DMS114 treated with DMSO at 0.1 percent for 48 hours (cell line): ENCODE data around the gene IGSF21.

ENCODE experiments used
- DNase-seq: peaks from one replicate; lab custom pipeline; 2025; ENCODE audit not compliant: unreplicated experiment; lab: John Stamatoyannopoulos, UW

The IGSF21 gene

GRCh38 chr1:18292531-18292930 lies 184.9 kb downstream of the IGSF21 start:
- DNase-seq, result no peak

DNA sequence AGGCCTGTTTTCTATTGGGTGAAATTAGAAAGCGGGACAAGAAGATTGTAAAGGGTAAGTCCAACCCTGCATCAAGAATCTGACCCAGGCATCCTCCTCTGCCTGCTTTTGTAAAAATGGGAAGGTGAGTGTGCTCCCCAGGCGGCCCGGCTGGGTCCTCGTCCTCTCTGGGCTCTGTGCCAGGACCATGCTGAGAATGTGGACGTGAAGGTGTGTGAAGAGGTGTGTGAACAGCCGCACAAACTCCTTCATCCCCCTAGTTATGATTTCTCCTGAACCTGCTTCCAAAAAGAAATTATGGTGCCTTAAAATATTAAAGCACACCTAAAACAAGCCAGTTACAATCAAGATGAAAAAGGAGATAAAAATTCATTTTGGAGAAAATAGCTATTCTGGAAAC lies 185.7 kb downstream of the IGSF21 start:
- DNase-seq, result no peak

DNA sequence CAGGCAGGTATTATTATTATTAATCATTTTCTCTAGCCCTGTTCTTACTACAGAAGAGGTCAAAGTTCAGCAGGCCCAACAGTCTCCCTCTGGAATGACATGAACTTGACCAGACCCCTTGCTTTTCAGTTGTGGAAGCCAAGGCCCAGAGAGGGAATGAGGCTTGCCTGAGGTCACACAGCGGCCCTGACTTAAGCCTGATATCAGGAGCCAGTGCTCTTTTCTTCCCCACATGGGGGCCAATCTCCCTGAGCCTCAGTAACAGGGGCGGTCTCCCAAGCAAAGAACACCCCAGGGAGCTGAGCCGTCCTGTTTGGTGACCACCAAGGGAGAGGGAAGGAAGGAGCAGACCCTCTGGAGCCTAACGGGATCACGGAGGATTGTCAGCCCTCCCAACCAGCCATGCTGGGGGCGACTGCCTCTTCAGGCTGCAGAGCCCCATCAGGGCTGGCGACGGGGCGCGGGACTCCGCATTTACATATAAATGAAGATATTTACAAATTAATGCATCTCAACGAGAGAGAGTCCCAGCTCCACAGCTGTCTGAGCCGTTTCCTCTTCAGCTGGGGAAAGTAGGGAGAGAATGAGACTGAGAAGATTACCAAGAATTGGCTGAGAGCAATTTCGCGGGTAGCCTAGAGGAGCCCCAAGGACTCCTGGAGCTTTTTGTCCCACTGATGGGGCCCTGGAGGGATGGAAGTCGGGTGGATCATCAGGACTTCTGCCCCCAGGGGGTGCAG lies 187.0 kb downstream of the IGSF21 start:
- DNase-seq, result no peak

DNA sequence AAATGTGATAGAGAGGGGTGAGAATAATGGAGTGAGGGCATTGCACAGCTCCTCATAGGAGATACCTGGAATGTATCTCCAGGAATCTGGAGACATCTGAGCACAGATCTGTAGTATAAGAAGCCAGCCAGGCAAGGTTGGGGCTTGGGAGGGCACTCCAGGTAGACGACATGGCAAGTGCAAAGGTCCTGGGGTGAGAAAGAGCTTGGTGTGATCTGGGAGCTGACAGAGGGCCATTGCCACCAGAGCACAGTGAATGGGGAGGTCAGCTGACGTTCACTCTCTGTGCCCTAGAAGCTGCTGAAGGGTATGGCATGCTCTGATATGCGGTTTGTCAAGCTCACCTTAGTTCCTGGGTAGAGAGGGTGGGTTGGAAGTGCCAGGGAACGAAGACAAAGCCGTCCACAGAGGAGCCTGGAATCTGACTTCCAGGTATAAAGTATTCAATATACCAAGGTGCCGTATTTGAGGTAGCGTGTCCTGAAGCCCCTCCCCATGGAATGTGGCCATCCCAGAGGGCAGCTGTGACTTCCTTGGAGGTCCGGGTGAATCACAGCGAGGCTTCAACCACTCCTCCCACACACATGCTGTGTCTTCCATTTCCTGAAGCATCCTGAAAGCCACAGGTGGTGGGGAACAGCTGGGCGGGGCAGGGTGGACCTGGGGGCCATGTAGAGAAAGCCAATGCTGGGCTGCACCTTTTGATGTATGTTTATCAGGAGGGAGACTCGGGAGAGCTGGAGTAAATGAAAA lies 190.5 kb downstream of the IGSF21 start:
- no peak for DNase-seq

DNA sequence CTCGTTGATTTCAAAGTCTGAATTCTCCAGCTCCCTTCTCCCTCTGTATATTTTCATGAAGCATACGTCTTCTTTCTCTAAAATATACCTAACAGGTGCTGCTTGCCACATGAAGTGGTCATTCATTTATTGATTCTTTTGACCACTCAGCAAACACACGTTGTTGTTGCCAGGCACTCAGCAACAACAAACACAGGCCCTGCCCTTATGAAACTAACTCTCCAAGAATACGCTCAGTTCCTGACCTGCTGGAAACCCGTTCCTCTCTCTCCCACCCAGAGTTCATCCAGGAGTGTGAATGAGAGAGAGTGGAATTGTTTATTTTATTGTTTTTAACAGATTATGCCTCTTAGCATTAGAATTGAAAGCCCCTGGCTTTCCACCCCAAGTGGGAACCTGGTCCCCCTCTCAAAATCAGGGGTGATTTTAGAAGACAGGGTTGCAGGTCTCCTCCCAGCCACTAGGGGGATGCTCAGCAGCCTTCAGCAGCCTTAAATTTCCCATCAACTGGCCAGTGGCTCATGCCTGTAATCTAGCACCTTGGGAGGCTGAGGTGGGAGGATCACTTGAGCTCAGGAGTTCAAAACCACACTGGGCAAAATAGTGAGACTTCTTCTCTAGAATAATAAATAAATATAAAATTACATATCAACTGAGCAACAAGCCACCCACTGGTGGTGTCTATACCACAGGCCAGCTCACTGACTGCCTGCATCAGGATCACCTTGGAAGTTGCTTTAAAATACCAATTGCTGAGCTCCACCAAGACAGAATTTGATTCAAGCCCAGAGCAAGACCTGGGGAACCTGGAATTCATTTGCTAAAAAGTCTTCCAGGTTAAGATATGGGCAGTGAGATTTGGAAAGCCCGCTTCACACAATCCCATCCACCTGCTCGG lies 192.1 kb downstream of the IGSF21 start:
- no peak for DNase-seq

- no peak for DNase-seq
Observed at GRCh38 chr1:18300376-18300775, 192.8 kb downstream of the IGSF21 start.

- DNase-seq, result no peak
Observed at GRCh38 chr1:18302788-18303413, 195.3 kb downstream of the IGSF21 start.

DNA sequence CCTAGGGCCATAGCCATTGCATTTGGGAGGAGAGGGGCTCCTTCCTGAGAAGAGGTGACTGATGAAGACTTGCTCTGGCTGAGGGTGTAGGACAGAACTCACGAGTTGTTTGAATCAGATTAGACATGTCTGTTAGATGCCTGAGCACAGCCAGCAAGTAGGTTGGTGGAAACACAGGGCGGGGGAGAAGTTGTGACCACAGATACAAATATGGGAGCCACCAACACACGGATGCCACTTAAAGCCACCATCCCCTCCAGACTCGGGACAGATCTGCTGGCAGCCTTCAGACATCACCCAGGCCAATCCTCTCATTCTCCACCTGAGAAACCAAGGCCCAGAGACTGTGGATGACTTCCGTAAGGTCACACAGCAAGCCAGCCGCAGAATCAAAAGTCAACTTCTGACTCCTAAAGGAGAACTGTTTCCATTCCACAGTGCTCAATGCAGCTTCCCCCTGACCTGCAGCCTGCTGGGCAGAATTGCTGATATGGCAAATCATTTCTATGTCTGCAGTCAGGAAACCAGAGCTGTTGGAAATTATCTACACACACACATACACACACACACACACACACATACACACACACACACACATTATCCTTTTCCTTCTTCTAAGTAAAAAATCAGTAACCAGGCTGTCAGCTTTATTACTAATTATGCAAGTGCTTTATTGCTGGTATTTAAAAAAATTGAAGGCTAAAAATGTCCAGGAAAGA lies 196.7 kb downstream of the IGSF21 start:
- DNase-seq, result no peak

- no peak for DNase-seq
Observed at GRCh38 chr1:18305182-18305795, 197.7 kb downstream of the IGSF21 start.

GRCh38 chr1:18307329-18307898 lies 199.8 kb downstream of the IGSF21 start:
- no peak for DNase-seq

GRCh38 chr1:18309552-18310155 lies 202.1 kb downstream of the IGSF21 start:
- DNase-seq, result no peak

- DNase-seq, result no peak
Observed at GRCh38 chr1:18312961-18313360, 205.4 kb downstream of the IGSF21 start.

DNA sequence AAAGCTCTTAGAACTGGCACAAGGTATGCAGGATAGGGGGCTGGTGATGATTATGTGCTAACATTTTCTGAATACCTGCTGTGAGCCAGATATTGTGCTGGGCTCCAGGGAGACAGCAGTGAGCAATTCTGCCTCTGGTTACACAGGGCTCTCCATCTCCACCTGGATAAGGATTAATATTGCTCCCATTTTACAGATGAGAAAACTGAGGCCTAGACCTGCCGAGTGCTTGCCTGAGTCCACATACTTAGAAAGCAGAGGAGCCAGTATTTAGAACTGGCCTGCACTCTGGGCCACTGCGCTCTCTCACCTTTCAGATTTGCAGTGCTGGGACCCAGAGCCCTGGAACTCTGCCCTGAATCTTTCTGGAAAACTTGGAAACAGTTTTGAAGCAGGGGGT lies 205.9 kb downstream of the IGSF21 start:
- no peak for DNase-seq

- DNase-seq, result no peak
Observed at GRCh38 chr1:18314399-18314798, 206.8 kb downstream of the IGSF21 start.

DNA sequence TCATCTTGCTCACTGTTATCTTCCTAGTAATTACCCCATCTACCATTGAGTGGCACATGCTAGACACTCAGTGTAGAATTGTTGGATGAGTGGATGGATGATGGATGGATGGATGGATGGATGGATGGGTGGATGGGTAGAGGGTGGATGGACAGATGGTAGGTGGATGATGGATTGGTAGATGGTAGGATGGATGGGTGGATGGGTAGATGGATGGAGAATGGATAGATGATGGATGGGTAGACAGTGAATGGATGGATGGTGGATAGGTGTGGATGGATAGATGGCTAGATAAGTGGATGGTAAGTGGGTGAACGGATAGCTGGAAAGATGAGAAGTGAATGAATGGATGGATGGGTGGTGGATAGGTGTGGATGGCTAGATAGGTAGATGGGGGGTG lies 207.9 kb downstream of the IGSF21 start:
- no peak for DNase-seq

DNA sequence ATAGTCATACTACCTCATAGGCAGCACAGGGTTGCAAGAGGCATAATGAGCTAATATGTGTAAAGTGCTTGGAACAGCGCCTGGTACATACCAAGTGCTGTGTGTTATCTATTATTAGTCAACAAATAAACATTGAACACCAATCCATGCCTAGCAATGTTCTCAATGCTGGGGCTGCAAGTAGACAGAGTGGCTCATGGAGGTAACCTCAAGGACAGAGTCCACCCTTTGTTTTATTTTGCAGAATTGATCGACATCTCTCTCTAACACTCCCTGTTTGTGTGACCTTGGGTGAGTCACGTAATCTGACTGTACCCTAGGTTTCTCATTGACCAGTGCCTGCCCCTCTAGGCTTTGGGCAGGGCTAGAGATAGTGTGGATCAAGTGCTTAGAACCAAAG lies 209.2 kb downstream of the IGSF21 start:
- DNase-seq, result no peak

DNA sequence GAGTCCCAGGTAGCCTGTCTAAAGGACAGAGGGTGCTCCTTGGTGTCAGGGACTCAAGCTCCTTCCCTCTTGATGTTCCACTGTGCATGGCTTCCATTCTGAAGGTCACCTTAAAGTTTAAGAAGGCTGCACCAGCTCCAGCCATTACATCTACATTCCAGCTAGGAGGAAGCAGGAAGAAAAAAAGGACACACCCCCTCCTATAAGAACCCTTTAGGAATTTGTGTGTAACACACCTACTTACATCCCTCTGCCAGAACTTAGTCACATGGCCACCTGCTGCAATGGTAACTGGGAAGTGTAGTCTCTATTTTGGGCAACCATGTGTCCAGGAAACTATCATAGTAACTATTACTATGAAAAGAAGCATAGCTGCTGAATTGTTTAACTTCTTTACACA lies 211.5 kb downstream of the IGSF21 start:
- DNase-seq, result no peak

DNA sequence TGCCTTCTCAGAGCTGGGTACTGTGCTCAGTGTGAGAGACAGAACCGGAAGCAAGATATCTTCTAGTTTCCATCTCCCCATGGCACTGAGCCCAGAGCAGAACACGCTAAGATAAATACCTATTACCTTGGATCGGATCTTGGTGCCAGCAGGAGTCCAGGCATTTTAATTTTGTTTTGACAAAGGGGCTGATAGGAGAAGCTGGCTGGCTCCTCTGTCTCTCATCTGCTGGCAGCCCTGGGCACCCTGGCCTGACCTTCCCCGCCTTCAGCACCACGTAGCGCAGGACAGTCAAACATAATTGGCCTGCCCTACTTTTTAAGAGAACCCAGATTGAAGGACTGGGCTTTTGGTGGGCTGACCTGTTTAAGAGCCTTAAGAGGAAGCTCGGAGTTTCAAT lies 212.5 kb downstream of the IGSF21 start:
- DNase-seq, result no peak

DNA sequence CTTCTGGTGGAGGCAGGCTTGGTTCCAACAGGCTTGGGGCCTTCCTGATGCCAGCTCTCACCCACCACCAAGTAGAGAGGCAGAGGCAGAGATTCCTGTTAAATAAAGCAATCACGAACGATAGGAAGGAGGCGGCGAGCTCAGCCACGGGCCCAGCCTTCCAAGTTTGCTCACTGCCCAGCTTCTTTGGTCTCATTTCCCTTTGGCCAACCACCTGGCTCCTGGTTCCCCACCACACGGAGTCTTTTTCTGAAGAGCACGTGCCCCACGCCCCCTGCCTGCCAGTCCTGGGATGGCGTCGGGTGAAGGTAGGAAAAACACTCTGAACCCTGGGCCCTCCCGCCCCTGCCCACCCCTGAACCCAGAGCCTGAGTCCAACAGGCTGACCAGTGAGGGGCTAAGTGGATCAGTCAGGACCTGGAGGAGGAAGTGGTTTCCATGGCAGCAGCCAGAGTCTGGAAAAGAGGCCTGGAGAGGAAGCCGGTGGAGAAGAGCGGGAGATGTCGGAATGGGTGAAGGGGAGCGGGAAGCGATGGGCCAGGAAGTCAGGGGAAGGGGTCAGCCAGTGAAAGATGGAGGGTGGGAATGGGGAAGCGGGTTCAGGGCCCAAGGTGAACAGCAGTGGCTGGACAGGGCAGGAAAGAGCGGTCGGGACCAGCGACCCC lies 214.9 kb downstream of the IGSF21 start:
- DNase-seq, result no peak
